GOT3 (cell line): ENCODE measurements around the gene BRD9.
"Not testable (repeated sequence)": the region's sequence is repeated elsewhere in the genome, so short reads cannot be mapped to it uniquely, and the experiment has no call there.

ENCODE experiments used
- DNase-seq: peaks from one replicate; lab custom pipeline; 2025; ENCODE audit warnings: mixed read lengths; lab: John Stamatoyannopoulos, UW

BRD9 gene

GRCh38 chr5:902129-902916, 9.7 kb upstream of the BRD9 start:
- DNase-seq: no peak

- no peak for DNase-seq
Observed at GRCh38 chr5:900781-901180, 8.2 kb upstream of the BRD9 start.

- DNase-seq: no peak
Observed at GRCh38 chr5:893711-894110, 1.1 kb upstream of the BRD9 start.

GRCh38 chr5:893137-893506, 521 bp upstream of the BRD9 start:
- DNase-seq: no peak

GRCh38 chr5:891837-892393, 686 bp downstream of the BRD9 start:
- no peak for DNase-seq

- no peak for DNase-seq
Observed at GRCh38 chr5:891117-891836, 1.3 kb downstream of the BRD9 start.

- no peak for DNase-seq
Observed at GRCh38 chr5:889075-889710, 3.4 kb downstream of the BRD9 start.

- DNase-seq: no peak
Observed at GRCh38 chr5:888638-889035, 4.0 kb downstream of the BRD9 start.

GRCh38 chr5:887947-888637, 4.5 kb downstream of the BRD9 start:
- DNase-seq: no peak

GRCh38 chr5:886716-887325, 5.8 kb downstream of the BRD9 start:
- no peak for DNase-seq

- no peak for DNase-seq
Observed at GRCh38 chr5:886036-886435, 6.6 kb downstream of the BRD9 start.

- DNase-seq: no peak
Observed at GRCh38 chr5:885529-885928, 7.1 kb downstream of the BRD9 start.

- DNase-seq: no peak
Observed at GRCh38 chr5:885127-885442, 7.5 kb downstream of the BRD9 start.

- DNase-seq: no peak
Observed at GRCh38 chr5:884345-885126, 8.1 kb downstream of the BRD9 start.

- no peak for DNase-seq
Observed at GRCh38 chr5:883475-884181, 9.0 kb downstream of the BRD9 start.

GRCh38 chr5:882253-883183, 10.1 kb downstream of the BRD9 start:
- DNase-seq: no peak

- no peak for DNase-seq
Observed at GRCh38 chr5:881551-881935, 11.1 kb downstream of the BRD9 start.

GRCh38 chr5:880816-881550, 11.6 kb downstream of the BRD9 start:
- no peak for DNase-seq

GRCh38 chr5:878677-879076, 13.9 kb downstream of the BRD9 start:
- not testable (repeated sequence) for DNase-seq
